ENCODE results near the gene FAM180B. TPM values are rescaled to one million over a fixed set of nuclear protein-coding genes. Genes with fewer than 3 reads are reported as not detected.

Gene FAM180B
- total RNA-seq, 2 donors from 2014 or later: 0.27 to 3.4 TPM

DNA sequence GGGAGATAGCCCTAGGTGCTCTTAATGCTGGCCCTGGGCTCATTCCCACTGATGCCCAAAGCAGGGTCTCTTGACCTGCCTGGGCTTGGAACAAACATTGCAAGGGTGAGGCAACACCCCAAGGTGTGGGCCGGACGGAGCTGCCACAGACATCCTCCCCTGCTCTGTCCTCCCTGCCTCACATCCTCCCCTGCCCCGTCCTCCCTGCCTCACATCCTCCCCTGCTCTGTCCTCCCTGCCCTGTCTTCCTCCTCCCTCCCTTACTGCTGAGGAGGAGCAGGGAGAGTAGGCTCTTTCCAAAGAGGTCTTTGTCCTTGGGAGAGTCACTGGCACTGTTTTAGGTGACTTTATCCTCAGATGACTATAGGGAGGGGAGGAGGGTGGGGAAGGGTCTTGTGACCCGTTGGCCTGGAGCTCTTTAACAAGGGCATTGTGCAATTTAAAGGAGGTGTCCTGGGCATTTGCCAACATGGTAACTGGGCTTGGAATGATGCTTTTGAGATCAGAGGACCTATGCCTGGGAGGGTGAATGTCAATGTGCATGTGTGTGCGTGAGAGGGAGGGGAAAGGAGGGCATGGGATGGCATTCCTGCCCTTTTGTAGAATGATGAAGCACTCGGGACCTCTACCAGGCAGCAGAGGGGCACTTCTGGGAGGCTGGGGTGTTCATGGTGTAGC lies 700 bp downstream of the FAM180B start:
- Histone ChIP-seq H3K36me3 (peaks cover 24% of the 10 kb centered on the region), H3K27me3 (replicated peaks; ENCODE audit: insufficient read depth) (no peaks in the 10 kb centered on the region), H3K9me3 (no peaks in the 10 kb centered on the region), H3K27ac (no peak overlapping the region), H3K4me3 (no peak overlapping the region), H3K4me1 (ENCODE audit: control insufficient read depth in 1 of 2, low read depth in 2 of 2) (peaks cover 0 to 10% of the 10 kb centered on the region in 2 donors)
- DNase-seq (ENCODE audit: low spot score) (no peak), ATAC-seq (ENCODE audit: insufficient number of reproducible peaks, low FRiP score, low read depth) (no peak)
- TF ChIP-seq, protein P1, sequence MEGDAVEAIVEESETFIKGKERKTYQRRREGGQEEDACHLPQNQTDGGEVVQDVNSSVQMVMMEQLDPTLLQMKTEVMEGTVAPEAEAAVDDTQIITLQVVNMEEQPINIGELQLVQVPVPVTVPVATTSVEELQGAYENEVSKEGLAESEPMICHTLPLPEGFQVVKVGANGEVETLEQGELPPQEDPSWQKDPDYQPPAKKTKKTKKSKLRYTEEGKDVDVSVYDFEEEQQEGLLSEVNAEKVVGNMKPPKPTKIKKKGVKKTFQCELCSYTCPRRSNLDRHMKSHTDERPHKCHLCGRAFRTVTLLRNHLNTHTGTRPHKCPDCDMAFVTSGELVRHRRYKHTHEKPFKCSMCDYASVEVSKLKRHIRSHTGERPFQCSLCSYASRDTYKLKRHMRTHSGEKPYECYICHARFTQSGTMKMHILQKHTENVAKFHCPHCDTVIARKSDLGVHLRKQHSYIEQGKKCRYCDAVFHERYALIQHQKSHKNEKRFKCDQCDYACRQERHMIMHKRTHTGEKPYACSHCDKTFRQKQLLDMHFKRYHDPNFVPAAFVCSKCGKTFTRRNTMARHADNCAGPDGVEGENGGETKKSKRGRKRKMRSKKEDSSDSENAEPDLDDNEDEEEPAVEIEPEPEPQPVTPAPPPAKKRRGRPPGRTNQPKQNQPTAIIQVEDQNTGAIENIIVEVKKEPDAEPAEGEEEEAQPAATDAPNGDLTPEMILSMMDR (IDR thresholded peaks at IDR 0.05): no peak

DNA sequence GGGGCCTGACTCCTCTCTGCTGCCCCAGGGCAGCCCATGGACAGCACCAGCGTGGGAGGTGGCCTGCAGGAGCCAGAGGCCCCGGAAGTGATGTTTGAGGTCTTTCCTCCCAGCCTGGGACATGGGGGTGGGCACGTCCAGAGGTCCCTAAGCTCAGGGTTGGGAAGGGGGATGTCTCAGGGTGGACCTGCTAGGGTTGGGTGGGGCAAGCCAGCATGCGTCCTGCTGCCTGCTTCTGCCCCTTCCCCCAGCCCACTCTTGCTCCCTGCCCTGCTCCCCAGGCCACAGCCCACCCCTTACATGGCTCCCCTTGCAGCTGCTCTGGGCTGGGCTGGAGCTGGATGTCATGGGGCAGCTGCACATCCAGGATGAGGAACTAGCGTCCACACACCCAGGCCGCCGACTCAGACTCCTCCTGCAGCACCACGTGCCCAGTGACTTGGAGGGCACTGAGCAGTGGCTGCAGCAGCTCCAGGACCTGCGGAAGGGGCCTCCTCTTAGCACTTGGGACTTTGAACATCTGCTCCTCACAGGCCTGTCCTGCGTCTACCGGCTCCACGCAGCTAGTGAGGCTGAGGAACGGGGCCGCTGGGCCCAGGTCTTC lies 1.3 kb downstream of the FAM180B start:
- ATAC-seq (ENCODE audit: insufficient number of reproducible peaks, low FRiP score, low read depth): no peak
- TF ChIP-seq, protein P1 (IDR thresholded peaks at IDR 0.05): no peak
- no peaks in the 10 kb centered on the region for H3K9me3 ChIP-seq
- H3K36me3 ChIP-seq: peaks cover 19% of the 10 kb centered on the region
- H3K4me3 ChIP-seq: no peak overlapping the region
- no peak overlapping the region for H3K27ac ChIP-seq
- peaks cover 0 to 10% of the 10 kb centered on the region in 2 donors for H3K4me1 ChIP-seq (ENCODE audit: control insufficient read depth in 1 of 2, low read depth in 2 of 2)
- no peak for DNase-seq (ENCODE audit: low spot score)
- peaks cover 3% of the 10 kb centered on the region for H3K27me3 ChIP-seq (replicated peaks; ENCODE audit: insufficient read depth)

DNA sequence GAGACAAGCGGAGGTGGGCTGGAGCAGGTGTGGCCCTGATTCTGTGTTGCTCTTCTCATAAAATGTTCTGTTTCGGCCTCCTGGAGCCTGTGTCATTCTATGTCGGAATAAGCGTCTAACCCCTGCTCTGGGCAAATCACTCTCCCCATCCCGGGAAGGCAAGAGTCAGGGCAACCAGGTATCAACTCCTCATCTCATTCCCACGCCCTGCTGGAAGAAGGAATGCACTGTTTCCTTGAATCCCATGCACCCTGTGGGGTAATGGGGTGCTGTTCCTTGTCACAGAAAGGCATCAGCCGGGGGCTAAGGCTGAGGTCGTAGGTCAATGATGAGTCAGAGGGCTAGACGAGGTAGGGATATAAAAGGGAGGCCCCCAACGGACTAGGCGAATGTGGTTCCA lies 2.6 kb downstream of the FAM180B start:
- DNase-seq (ENCODE audit: low spot score) (no peak), ATAC-seq (ENCODE audit: insufficient number of reproducible peaks, low FRiP score, low read depth) (no peak)
- Histone ChIP-seq H3K4me3 (no peak overlapping the region), H3K36me3 (peaks cover 7% of the 10 kb centered on the region), H3K4me1 (ENCODE audit: control insufficient read depth in 1 of 2, low read depth in 2 of 2) (peaks cover 9 to 19% of the 10 kb centered on the region in 2 donors), H3K9me3 (no peaks in the 10 kb centered on the region), H3K27me3 (replicated peaks; ENCODE audit: insufficient read depth) (peaks cover 10% of the 10 kb centered on the region), H3K27ac (no peak overlapping the region)
- TF ChIP-seq, protein P1 (IDR thresholded peaks at IDR 0.05): no peak

DNA sequence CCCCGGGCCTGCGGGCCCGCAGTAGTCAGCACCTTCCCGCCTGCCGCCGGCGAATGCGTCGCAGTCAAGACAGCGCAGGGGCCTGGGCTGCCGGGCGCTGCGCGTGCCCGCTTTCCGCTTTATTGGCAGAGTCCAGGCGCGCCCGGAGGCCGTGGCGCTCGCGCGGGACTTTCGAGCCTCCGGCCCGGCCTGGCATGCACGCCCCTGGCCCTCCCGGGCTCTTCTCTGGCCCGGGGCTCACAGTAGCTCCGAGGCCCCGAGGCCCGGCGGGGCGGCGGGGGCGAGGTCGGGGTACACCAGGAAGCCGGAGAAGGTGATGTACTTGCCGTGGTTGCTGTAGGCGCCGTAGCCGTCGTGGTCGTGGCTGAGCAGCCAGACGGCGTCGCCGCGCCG lies 3.1 kb downstream of the FAM180B start:
- H3K27ac ChIP-seq: no peak overlapping the region
- H3K27me3 ChIP-seq (replicated peaks; ENCODE audit: insufficient read depth): peaks cover 10% of the 10 kb centered on the region
- TF ChIP-seq, protein P1 (IDR thresholded peaks at IDR 0.05): no peak
- H3K9me3 ChIP-seq: no peaks in the 10 kb centered on the region
- H3K4me1 ChIP-seq (ENCODE audit: control insufficient read depth in 1 of 2, low read depth in 2 of 2): peaks cover 12 to 22% of the 10 kb centered on the region in 2 donors
- DNase-seq (ENCODE audit: low spot score) (no peak), ATAC-seq (ENCODE audit: insufficient number of reproducible peaks, low FRiP score, low read depth) (no peak)
- peaks cover 7% of the 10 kb centered on the region for H3K36me3 ChIP-seq
- H3K4me3 ChIP-seq: peak overlapping the region; percentile 35

DNA sequence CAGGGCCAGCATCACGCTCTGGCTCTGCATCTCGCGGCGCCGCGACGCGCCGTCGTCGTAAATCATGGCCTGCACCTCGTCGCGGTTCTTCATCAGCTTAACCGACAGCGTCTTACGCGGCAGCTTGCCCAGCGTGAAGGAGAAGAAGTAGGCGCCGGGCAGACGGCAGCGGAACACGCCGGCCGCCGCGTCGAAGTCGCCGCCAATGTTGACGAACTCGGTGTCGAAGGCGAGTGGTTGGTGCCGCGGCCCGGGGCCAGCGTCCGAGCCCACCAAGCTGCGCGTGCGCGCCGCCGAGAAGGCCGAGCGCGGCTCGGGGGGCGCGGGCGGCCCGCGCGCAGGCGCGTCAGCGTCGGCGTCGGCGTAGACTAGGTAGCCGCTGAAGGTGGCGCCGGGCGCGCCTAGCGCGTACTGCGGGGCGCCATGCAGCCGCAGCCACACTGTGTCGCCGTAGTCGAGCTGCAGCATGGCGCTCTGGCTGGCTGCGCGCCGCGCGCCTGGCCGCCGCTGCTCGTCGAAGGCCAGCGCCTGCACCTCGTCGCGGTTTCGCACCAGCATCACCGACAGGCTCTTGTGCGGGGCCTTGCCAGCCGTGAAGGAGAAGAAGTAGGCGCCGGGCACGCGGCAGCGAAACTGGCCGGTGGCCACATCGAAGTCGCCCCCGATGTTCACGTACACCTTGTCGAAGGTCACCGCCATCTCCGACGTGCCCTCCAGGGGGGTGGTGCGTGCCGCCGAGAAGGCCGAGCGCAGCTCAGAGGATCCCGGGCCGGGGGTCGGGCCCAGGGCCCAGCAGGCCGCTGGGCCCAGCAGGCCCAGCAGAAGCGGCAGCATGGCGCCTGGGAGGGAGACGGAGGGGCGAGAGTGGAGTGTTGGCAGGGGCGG lies 3.7 kb downstream of the FAM180B start:
- peaks cover 10% of the 10 kb centered on the region for H3K27me3 ChIP-seq (replicated peaks; ENCODE audit: insufficient read depth)
- peaks cover 3% of the 10 kb centered on the region for H3K36me3 ChIP-seq
- TF ChIP-seq, protein P1 (IDR thresholded peaks at IDR 0.05): no peak
- ATAC-seq (ENCODE audit: insufficient number of reproducible peaks, low FRiP score, low read depth) (no peak), DNase-seq (ENCODE audit: low spot score) (no peak)
- H3K4me3 ChIP-seq: peak overlapping the region; percentile 35
- no peak overlapping the region for H3K27ac ChIP-seq
- peaks cover 12 to 22% of the 10 kb centered on the region in 2 donors for H3K4me1 ChIP-seq (ENCODE audit: control insufficient read depth in 1 of 2, low read depth in 2 of 2)
- no peaks in the 10 kb centered on the region for H3K9me3 ChIP-seq
